PC-9 (cell line): ENCODE results near the gene CACNA2D1.

ENCODE experiments used
- CTCF ChIP-seq: fragments of 200-600 bp; sonication (generic); conservative IDR thresholded peaks from 2 replicates; pipeline ENCODE4 v1.6.1; 2017; ENCODE audit warnings: mixed run types, antibody characterized with exemption, mild to moderate bottlenecking, moderate library complexity
- EZH2 ChIP-seq: fragments of 200-600 bp; sonication (generic); IDR thresholded peaks from 2 replicates; pipeline ENCODE4 v1.8.0; 2017; ENCODE audit warnings: antibody characterized with exemption, low read depth

DNA sequence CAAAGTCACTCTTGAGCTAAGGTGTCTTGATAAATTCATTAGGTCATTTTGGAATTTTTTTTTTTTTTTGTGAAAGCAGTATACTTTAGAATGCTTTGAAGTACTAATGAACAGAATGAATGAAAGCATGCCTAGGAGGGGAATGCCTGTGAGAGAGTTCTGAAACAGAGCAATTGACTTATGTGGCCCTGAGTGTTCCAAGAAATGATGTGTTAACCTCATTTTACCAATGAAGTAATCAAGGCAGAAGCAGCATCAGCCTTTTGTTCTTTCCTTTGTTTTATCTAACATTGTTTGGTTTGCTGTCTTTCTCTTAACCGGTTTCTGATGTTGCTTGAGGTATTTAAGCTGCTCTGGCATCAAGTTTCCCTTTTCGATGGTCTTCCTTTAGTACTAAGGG is 519.1 kb downstream of the CACNA2D1 start:
- TF ChIP-seq CTCF (no peak), EZH2 (no peak)
